Measurements from ENCODE around the gene ZBBX. TPM values are rescaled to one million over a fixed set of nuclear protein-coding genes. Genes with fewer than 3 reads are reported as not detected.

The ZBBX gene
- total and polyA plus RNA-seq, 7 donors: not detected

DNA sequence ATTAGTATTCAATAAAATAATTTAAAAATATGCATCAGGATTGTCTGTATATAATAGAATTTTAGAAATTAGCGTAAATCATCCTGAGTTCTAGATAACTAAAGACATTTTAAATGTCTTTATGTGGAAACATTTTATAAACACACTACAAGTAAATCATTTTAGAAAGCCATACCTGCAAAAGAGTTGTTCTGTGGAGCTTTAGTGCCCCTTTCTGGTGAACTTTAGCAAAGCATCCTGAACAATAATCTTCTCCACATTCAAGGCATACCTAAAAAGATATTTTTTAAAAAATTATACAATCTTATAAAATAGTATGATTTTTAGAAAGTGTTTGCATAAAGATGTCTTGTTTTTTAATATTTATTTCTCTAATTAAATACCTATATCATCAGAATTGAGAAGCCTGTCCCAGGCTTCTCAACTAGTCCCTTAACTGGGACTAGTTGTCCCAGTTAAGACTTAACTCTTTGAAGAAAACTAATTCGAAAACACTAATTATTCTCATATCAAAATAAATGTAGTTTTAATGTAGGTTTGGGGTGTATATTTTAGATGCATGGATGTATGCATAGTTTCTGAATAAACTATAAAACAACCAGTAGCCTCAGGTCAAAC lies 29.7 kb downstream of the ZBBX start:
- H3K9me3 ChIP-seq: no peaks in the 10 kb centered on the region
- no peak overlapping the region for H3K4me3 ChIP-seq
- intact Hi-C loops (cut with DNase I): loop anchor here in 1 of 2 donors (10.0 kb wide), 1 partner anchor 1496 kb away; no protein-coding TSS in a partner anchor
- H3K36me3 ChIP-seq (ENCODE audit: insufficient read depth in 1 of 2, low read depth in 1 of 2): no peaks in the 10 kb centered on the region
- WGBS, 3 donors: 26 to 34% (median 26%) methylated on average over 2 of the region's 2 CpGs
- TF ChIP-seq, protein P1, sequence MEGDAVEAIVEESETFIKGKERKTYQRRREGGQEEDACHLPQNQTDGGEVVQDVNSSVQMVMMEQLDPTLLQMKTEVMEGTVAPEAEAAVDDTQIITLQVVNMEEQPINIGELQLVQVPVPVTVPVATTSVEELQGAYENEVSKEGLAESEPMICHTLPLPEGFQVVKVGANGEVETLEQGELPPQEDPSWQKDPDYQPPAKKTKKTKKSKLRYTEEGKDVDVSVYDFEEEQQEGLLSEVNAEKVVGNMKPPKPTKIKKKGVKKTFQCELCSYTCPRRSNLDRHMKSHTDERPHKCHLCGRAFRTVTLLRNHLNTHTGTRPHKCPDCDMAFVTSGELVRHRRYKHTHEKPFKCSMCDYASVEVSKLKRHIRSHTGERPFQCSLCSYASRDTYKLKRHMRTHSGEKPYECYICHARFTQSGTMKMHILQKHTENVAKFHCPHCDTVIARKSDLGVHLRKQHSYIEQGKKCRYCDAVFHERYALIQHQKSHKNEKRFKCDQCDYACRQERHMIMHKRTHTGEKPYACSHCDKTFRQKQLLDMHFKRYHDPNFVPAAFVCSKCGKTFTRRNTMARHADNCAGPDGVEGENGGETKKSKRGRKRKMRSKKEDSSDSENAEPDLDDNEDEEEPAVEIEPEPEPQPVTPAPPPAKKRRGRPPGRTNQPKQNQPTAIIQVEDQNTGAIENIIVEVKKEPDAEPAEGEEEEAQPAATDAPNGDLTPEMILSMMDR (IDR thresholded peaks at IDR 0.05): peak; percentile 79
- DNase-seq: no peak
- H3K4me1 ChIP-seq: no peaks in the 10 kb centered on the region
- ATAC-seq: peak in 1 of 4 donors; percentile 68
- no peaks in the 10 kb centered on the region for H3K27me3 ChIP-seq (ENCODE audit: insufficient read depth in 3 of 3, low read length in 2 of 3)
- no peak overlapping the region for H3K27ac ChIP-seq

DNA sequence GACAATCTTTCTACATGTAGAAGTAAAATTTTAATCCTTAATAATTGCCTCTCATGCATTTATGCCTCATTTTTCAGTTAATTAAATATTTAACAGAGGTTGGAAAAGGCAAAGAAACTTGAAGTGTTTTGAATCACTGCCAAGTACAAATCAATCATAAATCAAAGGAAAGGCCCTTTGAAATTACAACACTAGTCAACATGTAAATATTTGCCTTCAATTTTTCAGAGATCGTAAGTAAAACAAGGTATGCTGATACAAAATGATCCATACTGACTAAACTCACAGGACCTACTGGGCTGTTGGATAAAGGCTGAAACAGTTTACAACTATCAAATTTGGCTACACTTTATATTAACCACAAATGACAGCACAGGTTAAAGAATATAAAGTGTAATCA lies 33.9 kb downstream of the ZBBX start:
- DNase-seq: no peak
- WGBS, 3 donors: 52 to 84% (median 62%) methylated on average over 1 of the region's 1 CpG
- TF ChIP-seq, protein P1 (IDR thresholded peaks at IDR 0.05): no peak
- Histone ChIP-seq H3K27me3 (ENCODE audit: insufficient read depth in 3 of 3, low read length in 2 of 3) (no peaks in the 10 kb centered on the region), H3K4me3 (no peak overlapping the region), H3K27ac (no peak overlapping the region), H3K4me1 (no peaks in the 10 kb centered on the region), H3K36me3 (ENCODE audit: insufficient read depth in 1 of 2, low read depth in 1 of 2) (no peaks in the 10 kb centered on the region), H3K9me3 (no peaks in the 10 kb centered on the region)
- intact Hi-C loops (cut with DNase I): no loop called here
- no peak for ATAC-seq

GRCh38 chr3:167330993-167331785 lies 48.9 kb downstream of the ZBBX start:
- Histone ChIP-seq H3K9me3 (no peaks in the 10 kb centered on the region), H3K27ac (no peak overlapping the region), H3K27me3 (ENCODE audit: insufficient read depth in 3 of 3, low read length in 2 of 3) (no peaks in the 10 kb centered on the region), H3K4me3 (no peak overlapping the region), H3K4me1 (no peaks in the 10 kb centered on the region), H3K36me3 (ENCODE audit: insufficient read depth in 1 of 2, low read depth in 1 of 2) (no peaks in the 10 kb centered on the region)
- TF ChIP-seq, protein P1 (IDR thresholded peaks at IDR 0.05): no peak
- no peak for ATAC-seq
- DNase-seq: no peak
- intact Hi-C loops (cut with DNase I): no loop called here
- 52 to 60% (median 55%) methylated on average over 5 of the region's 5 CpGs for WGBS, 3 donors

- intact Hi-C loops (cut with DNase I): no loop called here
- no peaks in the 10 kb centered on the region for H3K9me3 ChIP-seq
- H3K36me3 ChIP-seq (ENCODE audit: insufficient read depth in 1 of 2, low read depth in 1 of 2): no peaks in the 10 kb centered on the region
- no peaks in the 10 kb centered on the region for H3K27me3 ChIP-seq (ENCODE audit: insufficient read depth in 3 of 3, low read length in 2 of 3)
- TF ChIP-seq, protein P1 (IDR thresholded peaks at IDR 0.05): no peak
- no peak overlapping the region for H3K27ac ChIP-seq
- H3K4me1 ChIP-seq: no peaks in the 10 kb centered on the region
- DNase-seq: no peak
- no peak for ATAC-seq
- H3K4me3 ChIP-seq: no peak overlapping the region
- WGBS, 3 donors: 74 to 80% (median 74%) methylated on average over 2 of the region's 2 CpGs
These were observed 56.5 kb downstream of the ZBBX start for GRCh38 chr3:167323572-167323971.
